Measurements from ENCODE around the gene ZNF787.

GRCh38 chr19:56126983-56127780 lies 6.1 kb upstream of the ZNF787 start:
- TF ChIP-seq CTCF (IDR thresholded peaks at IDR 0.05; ENCODE audit: control extremely low read depth in 1 of 3, insufficient read depth in 1 of 3, low read depth in 1 of 3, low read length in 3 of 3) (no peak), SP1 (IDR thresholded peaks at IDR 0.05; ENCODE audit: low read depth, low read length) (no peak), BRCA1 (IDR thresholded peaks at IDR 0.05; ENCODE audit: low read depth, low read length) (no peak), EP300 (IDR thresholded peaks at IDR 0.05; ENCODE audit: borderline replicate concordance in 1 of 2, low read depth in 2 of 2, low read length in 2 of 2) (no peak), EGR1 (IDR thresholded peaks at IDR 0.05; ENCODE audit: borderline replicate concordance, low read depth, low read length) (no peak), NRF1 (IDR thresholded peaks at IDR 0.05; ENCODE audit: low read depth, low read length) (no peak), MAX (IDR thresholded peaks at IDR 0.05) (peak; percentile 85)

All from H1 (cell line).